Lung microvascular endothelial cell (primary cell): ENCODE results near the gene DACH2. TPM values are rescaled to one million over a fixed set of nuclear protein-coding genes. Genes with fewer than 3 reads are reported as not detected.
"Not testable (repeated sequence)": the region's sequence is repeated elsewhere in the genome, so short reads cannot be mapped to it uniquely, and the experiment has no call there.

Experiments used
- DNase-seq, 2 donors: peaks; one replicate each; pipeline versions ENCODE4 v3.0.0 to v3.0.0-alpha.2; 2010; ENCODE audit warnings: low read depth in 2 of 2
- total RNA-seq: library from RNA; depleted of rRNA; stranded (reverse); fragments of >200 nt; gene quantifications from 2 replicates; pipeline ENCODE4 v1.2.1, GENCODE V29; 2014

The DACH2 gene
- not detected in 2 replicates for total RNA-seq

- DNase-seq: peak; percentile 60 to 70
Measured at GRCh38 chrX:86148024-86148511, at the start of gene DACH2. DACH2 (plus strand) TSS chrX:86148451.

GRCh38 chrX:86102341-86102740, 45.9 kb upstream of the DACH2 start:
- DNase-seq: no peak

- no peak for DNase-seq
Measured at GRCh38 chrX:86103061-86103460, 45.2 kb upstream of the DACH2 start.

- no peak for DNase-seq
Measured at GRCh38 chrX:86104526-86104925, 43.7 kb upstream of the DACH2 start.

- no peak for DNase-seq
Measured at GRCh38 chrX:86121916-86122315, 26.3 kb upstream of the DACH2 start.

GRCh38 chrX:86133761-86134160, 14.5 kb upstream of the DACH2 start:
- DNase-seq: peak; percentile 24 to 39

- peak in 1 of 2 donors; percentile 1 for DNase-seq
Measured at GRCh38 chrX:86137071-86137470, 11.2 kb upstream of the DACH2 start.

- no peak for DNase-seq
Measured at GRCh38 chrX:86141786-86142185, 6.5 kb upstream of the DACH2 start.

GRCh38 chrX:86146102-86146501, 2.1 kb upstream of the DACH2 start:
- no peak for DNase-seq

- no peak for DNase-seq
Measured at GRCh38 chrX:86148594-86148993, 343 bp downstream of the DACH2 start.

- DNase-seq: no peak
Measured at GRCh38 chrX:86149119-86149518, 868 bp downstream of the DACH2 start.

GRCh38 chrX:86154553-86154952, 6.3 kb downstream of the DACH2 start:
- no peak for DNase-seq

GRCh38 chrX:86171366-86171765, 23.1 kb downstream of the DACH2 start:
- DNase-seq: peak; percentile 47 to 60

GRCh38 chrX:86178906-86179305, 30.7 kb downstream of the DACH2 start:
- DNase-seq: no peak

- DNase-seq: not testable (repeated sequence)
Measured at GRCh38 chrX:86181325-86181724, 33.1 kb downstream of the DACH2 start.

GRCh38 chrX:86192827-86193226, 44.6 kb downstream of the DACH2 start:
- no peak for DNase-seq

GRCh38 chrX:86194758-86195157, 46.5 kb downstream of the DACH2 start:
- DNase-seq: no peak

- no peak for DNase-seq
Measured at GRCh38 chrX:86195343-86195742, 47.1 kb downstream of the DACH2 start.

- no peak for DNase-seq
Measured at GRCh38 chrX:86197815-86198214, 49.6 kb downstream of the DACH2 start.

- DNase-seq: no peak
Measured at GRCh38 chrX:86210772-86211171, 62.5 kb downstream of the DACH2 start.

GRCh38 chrX:86215260-86215659, 67.0 kb downstream of the DACH2 start:
- no peak for DNase-seq

- no peak for DNase-seq
Measured at GRCh38 chrX:86237482-86237881, 89.2 kb downstream of the DACH2 start.

GRCh38 chrX:86241547-86241946, 93.3 kb downstream of the DACH2 start:
- no peak for DNase-seq

- no peak for DNase-seq
Measured at GRCh38 chrX:86263526-86263925, 115.3 kb downstream of the DACH2 start.
